Measurements from ENCODE around the gene MYL3.

Gene MYL3

GRCh38 chr3:46865031-46865507 is 1.8 kb upstream of the MYL3 start:
- peak; percentile 61 for DNase-seq (ENCODE audit: low spot score)

GRCh38 chr3:46864061-46864881 is 1.0 kb upstream of the MYL3 start:
- no peak for DNase-seq (ENCODE audit: low spot score)

DNA sequence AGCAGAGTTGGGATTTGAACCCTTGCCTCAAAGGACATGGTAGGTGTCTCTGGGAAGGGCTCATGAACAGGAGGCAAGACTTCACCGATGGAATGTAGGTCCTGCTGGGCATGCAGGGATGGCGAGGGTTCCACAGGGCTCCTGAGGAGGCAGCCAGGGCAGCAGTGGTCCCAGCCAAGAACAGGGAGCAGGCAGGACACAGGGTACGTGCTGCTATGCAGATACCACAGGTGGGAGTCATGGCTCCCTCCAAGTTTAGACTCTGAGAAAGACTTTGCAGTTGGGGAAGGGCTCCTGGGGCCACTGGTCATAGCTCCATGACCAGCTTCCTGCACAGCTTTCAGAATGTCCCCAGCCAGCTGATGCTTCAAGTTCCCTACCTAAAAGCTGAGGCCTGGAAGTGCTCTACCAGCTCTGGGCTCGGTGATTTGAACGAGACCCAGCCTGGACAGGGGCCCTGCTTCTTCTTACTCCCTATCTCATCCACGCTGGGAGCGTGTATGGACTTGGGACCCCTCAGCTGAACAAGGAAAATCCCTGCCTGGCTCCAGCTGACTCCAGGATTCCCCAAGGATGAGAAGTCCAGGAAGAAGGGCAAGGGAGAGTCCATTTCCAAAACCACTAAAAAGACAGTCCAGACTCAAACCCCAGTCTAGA is 747 bp downstream of the MYL3 start:
- no peak for DNase-seq (ENCODE audit: low spot score)

- DNase-seq (ENCODE audit: low spot score) = no peak
Measured at GRCh38 chr3:46861605-46862368, 1.5 kb downstream of the MYL3 start.

- DNase-seq (ENCODE audit: low spot score) = no peak
Measured at GRCh38 chr3:46860810-46861604, 2.2 kb downstream of the MYL3 start.

GRCh38 chr3:46860017-46860809 is 3.0 kb downstream of the MYL3 start:
- DNase-seq (ENCODE audit: low spot score) = no peak

- no peak for DNase-seq (ENCODE audit: low spot score)
Measured at GRCh38 chr3:46859001-46859710, 4.1 kb downstream of the MYL3 start.

DNA sequence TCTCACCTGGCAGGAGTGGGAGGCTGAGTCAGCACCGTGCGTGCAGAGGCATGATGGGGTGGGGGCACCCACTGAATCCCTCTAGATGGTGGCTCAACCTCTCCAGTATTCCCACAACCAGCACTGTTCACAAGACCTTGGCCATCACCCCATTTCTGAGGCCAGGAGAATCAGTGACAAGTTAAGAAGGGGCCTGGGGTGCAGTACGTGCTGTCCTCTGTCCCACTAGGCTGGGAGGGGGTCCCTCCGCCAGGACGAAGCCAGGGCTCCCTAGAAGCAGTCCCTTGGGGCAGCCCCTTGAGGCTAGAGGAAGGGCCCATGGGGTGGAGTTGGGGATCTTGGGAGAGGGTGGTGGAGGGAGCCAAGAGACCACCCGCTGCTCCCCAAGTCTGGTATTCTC is 4.8 kb downstream of the MYL3 start:
- DNase-seq (ENCODE audit: low spot score) = no peak

GRCh38 chr3:46857485-46858341 is 5.5 kb downstream of the MYL3 start:
- DNase-seq (ENCODE audit: low spot score) = no peak

DNA sequence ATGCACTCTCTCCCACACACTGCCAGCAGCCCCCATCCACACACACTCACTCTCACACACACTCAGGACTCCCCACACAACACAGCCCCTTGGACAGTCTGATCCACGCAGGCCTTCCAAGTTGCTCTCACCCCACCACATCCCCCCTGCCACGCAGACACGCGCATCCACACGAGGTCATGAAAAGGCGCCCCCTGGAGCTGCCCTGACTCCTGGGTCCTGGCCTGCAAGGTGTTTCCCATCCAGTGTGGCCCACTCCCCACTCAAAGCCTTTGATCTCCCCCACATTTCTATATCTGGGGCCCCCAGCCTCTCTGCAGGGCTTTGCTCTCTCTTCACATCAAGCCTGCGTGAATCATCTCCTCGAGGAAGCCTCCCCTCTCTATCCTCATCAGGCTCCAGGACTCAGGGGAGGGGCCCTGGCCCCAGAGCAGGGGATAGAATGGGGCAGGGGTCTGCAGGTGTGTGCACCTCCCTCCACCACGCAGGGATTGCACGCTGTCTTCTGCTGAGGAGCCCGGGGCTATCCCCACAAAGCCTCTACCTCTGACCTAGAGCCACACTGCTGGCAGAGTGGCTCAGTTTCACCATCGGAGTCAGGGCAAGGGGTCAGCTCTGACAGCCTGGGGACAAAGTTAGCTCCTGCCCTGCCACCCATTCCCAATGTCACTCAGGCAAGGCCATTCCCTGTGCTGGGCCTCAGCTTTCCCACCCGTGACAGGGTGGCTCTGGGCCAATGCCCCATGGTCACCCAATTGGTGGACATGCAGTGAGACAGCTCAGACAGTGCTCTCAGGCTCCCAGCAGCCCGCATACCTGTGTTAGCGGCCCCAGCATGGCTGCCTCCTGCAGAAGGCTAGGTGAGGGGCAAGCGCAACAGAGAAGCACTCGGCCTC is 6.4 kb downstream of the MYL3 start:
- DNase-seq (ENCODE audit: low spot score) = no peak

DNA sequence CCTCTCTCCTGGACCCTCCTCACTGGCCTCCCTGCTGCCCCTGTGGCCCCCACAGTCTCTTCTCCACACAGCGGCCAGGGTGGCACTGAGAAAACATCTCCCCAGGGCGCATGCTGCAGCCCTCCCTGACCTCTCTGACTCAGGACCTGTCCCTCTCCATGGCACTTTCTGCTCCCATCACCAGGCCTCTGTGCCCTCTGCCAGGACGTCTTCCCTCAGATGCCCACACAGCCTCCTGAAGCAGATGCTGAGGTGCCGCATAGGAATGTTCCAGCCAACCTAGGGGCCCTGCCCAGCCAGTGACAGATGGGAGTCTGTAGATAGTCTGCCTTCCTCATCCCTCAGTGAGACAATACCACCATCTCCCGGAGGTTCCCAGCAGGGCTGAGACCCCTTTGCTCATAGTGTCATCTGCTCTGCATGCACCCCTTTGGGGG is 8.7 kb downstream of the MYL3 start:
- no peak for DNase-seq (ENCODE audit: low spot score)

DNA sequence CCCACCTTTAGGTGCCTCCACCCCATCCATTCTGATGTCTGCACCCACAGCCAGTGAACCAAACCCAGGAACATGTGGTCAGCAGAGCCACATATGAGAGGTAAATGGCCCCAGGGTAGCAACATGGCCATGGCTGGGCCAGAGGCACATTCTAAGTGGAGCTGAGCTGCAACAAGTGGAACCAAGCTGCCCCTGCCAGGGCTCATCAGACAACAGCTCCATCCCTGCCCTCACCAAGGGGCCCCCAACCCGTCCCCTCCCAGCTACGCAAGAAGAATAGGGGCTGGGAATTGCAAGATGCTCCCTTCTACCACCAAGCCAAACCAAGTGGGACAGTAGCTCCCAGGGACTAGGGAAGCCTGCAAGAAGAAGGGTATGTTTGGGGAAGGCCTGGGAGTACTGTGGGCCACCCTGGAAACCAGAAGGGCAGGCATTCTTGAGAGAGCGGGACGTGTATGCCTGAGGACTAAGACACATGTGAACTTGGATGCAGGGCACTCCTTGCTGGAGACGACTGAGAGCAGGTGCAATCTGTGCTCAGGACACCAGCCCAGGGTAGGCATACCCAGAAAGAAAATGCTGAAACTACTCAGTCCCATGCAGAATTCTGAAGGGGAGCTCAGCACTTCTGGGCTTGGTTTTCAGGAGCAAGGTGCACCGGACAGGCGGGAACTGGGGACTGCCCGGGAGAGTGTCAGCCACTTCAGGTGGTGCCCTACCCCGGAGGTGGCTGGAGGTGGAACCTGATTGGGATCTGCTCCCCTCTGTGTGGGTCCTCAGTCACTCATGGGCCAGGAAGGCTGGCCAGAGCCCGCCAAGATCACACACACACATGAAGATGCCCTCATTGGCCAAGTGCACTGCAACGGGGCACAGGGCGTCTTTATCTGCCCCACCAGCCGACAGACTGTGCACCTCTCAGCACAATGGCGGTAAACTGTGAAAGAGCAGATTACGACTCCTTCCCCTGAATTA is 9.5 kb downstream of the MYL3 start:
- no peak for DNase-seq (ENCODE audit: low spot score)

GRCh38 chr3:46852839-46853355 is 10.3 kb downstream of the MYL3 start:
- no peak for DNase-seq (ENCODE audit: low spot score)

DNA sequence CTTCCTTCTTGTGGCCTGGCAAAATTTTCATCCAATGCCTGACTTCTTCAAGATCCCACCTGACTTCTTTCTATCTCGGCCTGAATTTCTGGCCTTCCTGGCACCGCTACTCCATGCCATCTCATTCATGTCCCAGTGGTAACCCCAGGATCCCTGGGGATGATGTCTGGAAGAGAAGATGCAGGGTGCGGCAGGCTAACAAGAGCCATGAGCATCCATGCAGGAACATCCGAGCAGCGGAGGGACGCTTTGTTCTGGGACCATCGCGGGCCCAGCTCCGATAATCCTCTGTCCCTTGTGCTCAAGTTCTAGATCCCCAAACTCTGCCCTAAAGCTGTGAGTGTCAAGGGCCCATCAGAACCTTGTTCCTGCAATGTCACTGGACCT is 10.9 kb downstream of the MYL3 start:
- no peak for DNase-seq (ENCODE audit: low spot score)

DNA sequence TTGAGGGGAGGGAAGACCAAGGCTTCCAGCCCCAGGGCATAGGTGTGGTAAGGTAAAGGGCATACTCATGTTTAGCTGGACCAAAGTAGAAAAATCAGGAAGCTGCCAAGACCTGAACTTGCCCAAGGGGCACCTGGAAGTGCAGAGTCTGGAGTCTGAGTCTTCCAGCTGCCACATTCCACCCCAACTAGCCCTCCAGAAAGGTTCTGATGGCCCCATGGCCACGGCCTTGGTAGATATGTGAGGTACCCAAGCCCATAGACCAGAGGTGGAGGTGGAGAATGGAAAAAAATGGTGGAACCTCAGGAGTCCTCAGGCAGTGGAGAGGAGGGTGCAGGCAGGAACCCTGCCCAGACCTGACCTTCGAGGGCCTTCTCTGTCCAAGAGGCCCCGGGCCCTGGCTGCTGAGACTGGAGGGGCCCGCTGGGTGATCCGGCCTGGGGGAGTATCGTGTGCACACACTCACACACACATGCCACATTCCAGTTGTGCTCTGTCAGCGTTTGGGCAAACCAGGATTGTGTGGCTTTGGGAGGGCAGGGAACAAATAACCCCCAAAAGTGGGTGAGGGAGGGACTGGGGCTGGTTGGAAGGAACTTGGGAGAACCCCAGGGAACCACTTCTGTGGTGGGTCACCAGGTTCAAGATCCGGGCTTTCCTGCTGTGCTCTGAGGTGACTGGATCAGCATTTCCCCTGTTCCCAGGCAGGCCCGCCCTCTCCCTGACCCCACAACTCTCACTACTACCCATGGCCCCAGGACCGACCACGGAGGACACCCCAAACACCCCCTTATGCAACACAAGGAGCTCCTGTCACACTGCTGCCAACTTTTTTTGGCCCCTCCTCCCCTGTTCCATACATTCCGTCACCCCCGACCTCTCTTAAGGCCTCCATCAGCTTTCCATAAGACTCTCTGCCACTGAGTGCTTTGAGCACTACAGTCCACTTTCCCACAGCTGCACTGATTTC is 11.6 kb downstream of the MYL3 start:
- no peak for DNase-seq (ENCODE audit: low spot score)

- DNase-seq (ENCODE audit: low spot score) = no peak
Measured at GRCh38 chr3:46850468-46850779, 12.8 kb downstream of the MYL3 start.
